Neural progenitor cell (in vitro differentiated cells): Measurements from ENCODE around the gene TOGARAM1.

ENCODE experiments used
- CTCF ChIP-seq: fragments of 200-600 bp; sonication (generic); IDR thresholded peaks from 2 replicates; pipeline ENCODE4 v1.5.1; 2017; ENCODE audit warnings: antibody characterized with exemption, mild to moderate bottlenecking
- EZH2phosphoT487 ChIP-seq: fragments of 200-600 bp; sonication (generic); IDR thresholded peaks from 2 replicates; pipeline ENCODE4 v1.6.1; 2017; ENCODE audit warnings: antibody characterized with exemption

GRCh38 chr14:45068396-45068795, 106.4 kb downstream of the TOGARAM1 start:
- TF ChIP-seq CTCF (no peak), EZH2phosphoT487 (no peak)
